ENCODE results near the gene CDK10.

Gene CDK10

DNA sequence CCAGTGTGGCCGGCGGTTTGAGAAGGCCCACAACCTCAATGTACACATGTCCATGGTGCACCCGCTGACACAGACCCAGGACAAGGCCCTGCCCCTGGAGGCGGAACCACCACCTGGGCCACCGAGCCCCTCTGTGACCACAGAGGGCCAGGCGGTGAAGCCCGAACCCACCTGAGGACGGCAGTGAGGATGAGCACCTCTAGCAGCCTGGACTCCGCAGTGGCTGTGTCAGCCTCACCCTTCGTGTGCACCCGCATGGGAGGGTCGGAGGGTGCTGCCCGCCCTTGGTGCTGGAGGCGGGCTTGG is 51.5 kb downstream of the CDK10 start:
- DNase-seq = no peak

- no peak for DNase-seq
Measured at GRCh38 chr16:89738538-89739317, 52.2 kb downstream of the CDK10 start.

GRCh38 chr16:89739383-89739782 is 52.9 kb downstream of the CDK10 start:
- no peak for DNase-seq

- DNase-seq = no peak
Measured at GRCh38 chr16:89741342-89742014, 55.0 kb downstream of the CDK10 start.

DNA sequence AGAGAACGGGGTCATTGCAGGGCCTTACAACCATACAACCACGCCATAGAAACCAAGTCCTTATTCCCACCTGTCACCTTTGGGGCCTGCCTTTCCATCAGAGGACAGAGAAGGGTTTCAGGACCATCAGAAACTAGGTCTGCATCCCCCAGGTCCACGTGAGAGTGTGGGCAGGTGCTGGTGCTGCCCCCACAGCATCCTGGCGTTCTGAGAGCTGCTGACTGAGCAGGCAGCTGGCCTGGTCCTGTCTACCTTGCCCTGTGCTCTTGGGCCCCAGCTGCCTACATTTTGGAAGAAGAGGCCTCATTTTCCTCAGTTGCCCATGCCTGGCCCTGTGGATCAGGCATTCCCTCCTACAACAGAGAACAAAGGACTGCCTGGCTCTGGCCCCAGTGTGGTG is 56.5 kb downstream of the CDK10 start:
- no peak for DNase-seq

- no peak for DNase-seq
Measured at GRCh38 chr16:89744813-89745212, 58.3 kb downstream of the CDK10 start.
